Ovary (tissue), 9 donors: ENCODE data around the gene SLPI. TPM values are rescaled to one million over a fixed set of nuclear protein-coding genes. Genes with fewer than 3 reads are reported as not detected.

ENCODE experiments used
- DNase-seq, 5 donors: peaks; one replicate each; pipeline ENCODE4 v3.0.0-alpha.2; 2019 to 2020
- H3K27ac ChIP-seq, 2 donors: fragments of 200-600 bp; one replicate each; pipeline versions ENCODE4 v1.5.1 to v1.8.0; 2019 to 2022
- H3K27me3 ChIP-seq: fragments of 200-600 bp; one replicate; pipeline ENCODE4 v1.8.0; 2022
- H3K36me3 ChIP-seq: fragments of 200-600 bp; sonication (generic); one replicate; pipeline ENCODE4 v1.5.1; 2019
- H3K4me1 ChIP-seq: one replicate; pipeline ENCODE4 v1.8.1; 2013; ENCODE audit warnings: mild to moderate bottlenecking, moderate library complexity; ENCODE audit not compliant: insufficient read depth
- H3K4me3 ChIP-seq: fragments of 200-600 bp; sonication (generic); one replicate; pipeline ENCODE4 v1.5.1; 2017
- H3K9me3 ChIP-seq, 2 donors: fragments of 200-600 bp in 1 of 2; sonication (generic) in 1 of 2; one replicate each; pipeline versions ENCODE4 v1.5.1 to v1.8.1; 2013 to 2019; ENCODE audit warnings: mild to moderate bottlenecking in 1 of 2, moderate library complexity in 1 of 2
- EP300 ChIP-seq: sonication (generic); formaldehyde crosslinking; IDR thresholded peaks from one replicate; pipeline ENCODE4 v1.6.1; 2017; ENCODE audit warnings: antibody characterized with exemption
- POLR2A ChIP-seq: fragments of 450-650 bp; IDR thresholded peaks from one replicate; pipeline ENCODE4 v1.6.1; 2017; ENCODE audit warnings: antibody characterized with exemption, mild to moderate bottlenecking, moderate library complexity
- WGBS, 3 donors: extraction: QIAGEN DNeasy Blood & Tissue Kit in 1 of 3; methylation state at CpG; one replicate each; pipeline versions ENCODE4 v1.1.5 to v1.1.7; 2013 to 2017; 5-methylcytosine and 5-hydroxymethylcytosine counted together
- intact Hi-C, 4 donors: fragments of 100-400 bp; cut with DNase I; formaldehyde crosslinking; loops; one replicate each; pipeline versions ENCODE4 v1.11.0 to v1.15.1; 2022 to 2023
- polyA plus RNA-seq, 2 donors: library from polyadenylated mRNA; stranded (reverse); fragments of 200-250 nt in 1 of 2; fragments of 350-450 nt in 1 of 2; fragmentation: Illumina TruSeq in 1 of 2; extraction: RNeasy Lipid Tissue Mini Kit (QIAGEN cat#74804) in 1 of 2; gene quantifications; one replicate each; pipeline ENCODE4 v1.2.3, GENCODE V29; 2013 to 2014
- total RNA-seq, 7 donors: library from RNA; depleted of rRNA in 2 of 7; stranded (reverse); fragments of >200 nt in 2 of 7; fragmentation: NEBNext Ultra II Directional in 3 of 7; extraction: Animal tissue kit (Norgen Biotek cat#: 25700) in 3 of 7; gene quantifications; one replicate each; pipeline versions ENCODE4 v1.1.0 to v1.2.4, GENCODE V29; 2016 to 2023
- TF ChIP-seq, protein P1 (sequence below), 3 donors: fragments of 450-650 bp in 2 of 3; fragments of 200-600 bp in 1 of 3; IDR thresholded peaks; one replicate each; pipeline versions ENCODE4 v1.5.1 to v1.8.0; 2016 to 2022; ENCODE audit warnings: antibody characterized with exemption in 3 of 3, mild to moderate bottlenecking in 1 of 3
- donor health status: DM: no; HTN: no; CAD: no; lungs with moderate emphysema.
- donor health status: DM: no; HTN: no; CAD: no.
- donor health status: Bipolar disorder and iron deficiency.
- donor health status: DM: yes; HTN: yes; CAD: no.
- donor health status: DM: no; HTN: no; CAD: no.
- donor health status: DM: yes; HTN: yes; CAD: no.

The SLPI gene
- total and polyA plus RNA-seq, 9 donors: 4.0 to 622 (median 33.3) TPM; not detected in 1

DNA sequence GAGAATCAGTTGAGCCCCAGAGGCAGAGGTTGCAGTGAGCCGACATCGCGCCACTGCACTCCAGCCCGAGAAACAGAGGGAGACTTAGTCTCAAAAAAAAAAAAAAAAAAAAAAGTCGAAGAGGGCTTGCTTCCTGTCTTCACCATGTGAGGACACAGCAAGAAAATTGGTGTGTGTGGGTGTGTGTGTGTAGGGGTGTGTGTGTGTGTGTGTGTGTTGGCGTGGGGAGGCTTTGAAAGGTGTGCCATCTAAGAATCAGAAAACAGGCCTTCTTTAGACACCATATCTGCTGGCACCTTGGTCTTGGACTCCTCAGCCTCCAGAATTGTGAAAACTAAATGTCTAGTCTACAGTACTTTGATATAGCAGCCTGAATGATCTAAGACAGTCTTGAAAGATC lies 45.4 kb upstream of the SLPI start:
- H3K4me3 ChIP-seq: no peak overlapping the region
- H3K27ac ChIP-seq: no peak overlapping the region
- no peaks in the 10 kb centered on the region for H3K36me3 ChIP-seq
- no peak for TF ChIP-seq POLR2A
- TF ChIP-seq, protein P1, sequence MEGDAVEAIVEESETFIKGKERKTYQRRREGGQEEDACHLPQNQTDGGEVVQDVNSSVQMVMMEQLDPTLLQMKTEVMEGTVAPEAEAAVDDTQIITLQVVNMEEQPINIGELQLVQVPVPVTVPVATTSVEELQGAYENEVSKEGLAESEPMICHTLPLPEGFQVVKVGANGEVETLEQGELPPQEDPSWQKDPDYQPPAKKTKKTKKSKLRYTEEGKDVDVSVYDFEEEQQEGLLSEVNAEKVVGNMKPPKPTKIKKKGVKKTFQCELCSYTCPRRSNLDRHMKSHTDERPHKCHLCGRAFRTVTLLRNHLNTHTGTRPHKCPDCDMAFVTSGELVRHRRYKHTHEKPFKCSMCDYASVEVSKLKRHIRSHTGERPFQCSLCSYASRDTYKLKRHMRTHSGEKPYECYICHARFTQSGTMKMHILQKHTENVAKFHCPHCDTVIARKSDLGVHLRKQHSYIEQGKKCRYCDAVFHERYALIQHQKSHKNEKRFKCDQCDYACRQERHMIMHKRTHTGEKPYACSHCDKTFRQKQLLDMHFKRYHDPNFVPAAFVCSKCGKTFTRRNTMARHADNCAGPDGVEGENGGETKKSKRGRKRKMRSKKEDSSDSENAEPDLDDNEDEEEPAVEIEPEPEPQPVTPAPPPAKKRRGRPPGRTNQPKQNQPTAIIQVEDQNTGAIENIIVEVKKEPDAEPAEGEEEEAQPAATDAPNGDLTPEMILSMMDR (IDR thresholded peaks at IDR 0.05): no peak
- TF ChIP-seq EP300: no peak
- intact Hi-C loops: no loop called here
- no peaks in the 10 kb centered on the region for H3K4me1 ChIP-seq
- no peak for DNase-seq
- 82 to 90% (median 86%) methylated on average over 6 of the region's 6 CpGs for WGBS, 3 donors
- H3K27me3 ChIP-seq: no peaks in the 10 kb centered on the region
- H3K9me3 ChIP-seq: no peaks in the 10 kb centered on the region

DNA sequence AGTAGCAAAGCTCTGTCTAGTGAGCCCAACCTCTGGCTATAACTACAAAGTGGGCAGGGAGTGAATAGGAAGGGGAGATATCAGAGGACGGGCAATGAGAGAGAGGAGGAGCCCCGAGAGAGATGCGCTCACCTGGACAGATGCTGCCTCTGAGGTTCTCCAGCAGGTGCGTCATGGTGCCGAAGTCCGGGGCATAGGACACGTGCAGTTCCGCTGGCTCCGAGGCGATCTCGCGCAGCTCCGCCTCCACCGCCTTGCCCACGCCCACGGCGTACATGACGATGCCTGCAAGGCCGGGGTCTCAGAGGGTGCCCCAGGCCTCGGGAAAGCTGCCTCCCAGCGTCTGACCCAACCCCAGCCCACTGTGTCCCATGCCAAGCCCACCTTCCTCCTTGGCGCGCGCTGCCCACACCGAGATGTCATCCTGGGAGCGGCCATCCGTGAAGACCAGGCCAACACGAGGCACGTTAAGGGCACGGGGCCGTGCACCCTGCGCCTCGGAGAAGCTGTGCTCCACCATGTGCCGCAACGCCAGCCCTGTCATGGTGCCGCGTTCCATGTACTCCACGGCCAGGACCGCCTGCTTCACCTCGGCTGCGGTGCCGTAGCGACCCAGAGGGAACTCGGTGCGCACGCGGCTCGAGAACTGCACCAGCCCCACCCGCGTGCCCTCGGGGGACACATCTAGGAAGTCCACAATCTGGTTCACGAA lies 43.6 kb upstream of the SLPI start:
- Histone ChIP-seq H3K4me1 (no peaks in the 10 kb centered on the region), H3K4me3 (no peak overlapping the region), H3K27ac (no peak overlapping the region), H3K27me3 (no peaks in the 10 kb centered on the region), H3K36me3 (no peaks in the 10 kb centered on the region), H3K9me3 (no peaks in the 10 kb centered on the region)
- TF ChIP-seq POLR2A: no peak
- TF ChIP-seq, protein P1 (IDR thresholded peaks at IDR 0.05): no peak
- no peak for TF ChIP-seq EP300
- 89 to 94% (median 91%) methylated on average over 52 of the region's 52 CpGs for WGBS, 3 donors
- DNase-seq: no peak
- intact Hi-C loops: no loop called here

DNA sequence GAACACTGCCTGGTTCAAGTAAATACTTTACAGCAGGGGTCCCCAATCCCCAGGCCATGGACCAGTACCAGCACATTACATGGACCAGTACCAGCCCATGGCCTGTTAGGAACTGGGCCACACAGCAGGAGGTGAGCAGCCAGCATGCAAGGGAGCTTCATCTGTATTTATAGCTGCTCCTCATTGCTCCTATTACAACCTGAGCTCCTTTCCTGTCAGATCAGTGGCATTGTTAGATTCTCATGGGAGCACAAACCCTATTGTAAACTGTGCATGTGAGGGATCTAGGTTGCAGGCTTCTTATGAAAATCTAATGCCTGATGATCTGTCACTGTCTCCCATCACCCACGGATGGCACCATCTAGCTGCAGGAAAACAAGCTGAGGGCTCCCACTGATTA lies 40.3 kb upstream of the SLPI start:
- TF ChIP-seq, protein P1 (IDR thresholded peaks at IDR 0.05): no peak
- TF ChIP-seq POLR2A: no peak
- no peak for TF ChIP-seq EP300
- Histone ChIP-seq H3K36me3 (no peaks in the 10 kb centered on the region), H3K27me3 (no peaks in the 10 kb centered on the region), H3K4me3 (no peak overlapping the region), H3K4me1 (no peaks in the 10 kb centered on the region), H3K9me3 (no peaks in the 10 kb centered on the region), H3K27ac (no peak overlapping the region)
- intact Hi-C loops: no loop called here
- no peak for DNase-seq
- 88 to 95% (median 93%) methylated on average over 1 of the region's 1 CpG for WGBS, 3 donors

DNA sequence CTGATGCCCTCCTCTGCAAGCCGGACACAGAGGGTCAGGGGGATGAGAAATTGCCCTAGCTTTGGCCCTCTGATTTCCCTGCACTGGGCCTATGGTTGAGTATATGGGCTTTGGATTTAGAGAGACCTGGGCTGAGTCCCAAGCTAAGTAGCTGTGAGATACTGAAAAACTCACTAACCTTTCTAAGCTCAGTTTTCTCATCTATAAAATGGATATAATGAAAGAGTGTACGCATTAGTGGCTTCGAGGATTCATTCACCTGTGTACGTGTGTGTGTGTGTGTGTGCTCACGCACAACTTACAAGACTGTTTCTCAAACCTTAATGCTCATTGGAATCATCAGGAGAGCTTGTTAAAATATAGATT lies 39.6 kb upstream of the SLPI start:
- no peak for DNase-seq
- Histone ChIP-seq H3K4me3 (peak overlapping the region; percentile 41), H3K27ac (no peak overlapping the region), H3K27me3 (no peaks in the 10 kb centered on the region), H3K36me3 (no peaks in the 10 kb centered on the region), H3K9me3 (no peaks in the 10 kb centered on the region), H3K4me1 (no peaks in the 10 kb centered on the region)
- TF ChIP-seq, protein P1 (IDR thresholded peaks at IDR 0.05): peak in 1 of 3 donors; percentile 1
- TF ChIP-seq EP300 (no peak), POLR2A (no peak)
- intact Hi-C loops: no loop called here
- 55 to 61% (median 55%) methylated on average over 5 of the region's 5 CpGs for WGBS, 3 donors
